GM18526 (cell line): ENCODE results near the gene WSB2.
A peak's percentile ranks its signal among the peaks of the same experiment; 100 is the strongest.

Source experiments
- POLR2A ChIP-seq: IDR thresholded peaks from 3 replicates; pipeline ENCODE4 v1.6.1; 2011; ENCODE audit not compliant: insufficient read length; ENCODE audit errors: extremely low read depth

WSB2 gene

GRCh38 chr12:118061011-118061872 is at the start of gene WSB2:
TSS of gene WSB2 (minus strand) at chr12:118061179. CDS start at chr12:118061048, 131 bp downstream.
- TF ChIP-seq POLR2A = peak; percentile 44

GRCh38 chr12:118109088-118109487 is 48.1 kb upstream of the WSB2 start:
- TF ChIP-seq POLR2A = no peak

GRCh38 chr12:118107694-118108093 is 46.7 kb upstream of the WSB2 start:
- no peak for TF ChIP-seq POLR2A

- TF ChIP-seq POLR2A = no peak
Observed at GRCh38 chr12:118107011-118107410, 46.0 kb upstream of the WSB2 start.

- no peak for TF ChIP-seq POLR2A
Observed at GRCh38 chr12:118103601-118104382, 42.8 kb upstream of the WSB2 start, which contains the start of gene VSIG10. TSS of gene VSIG10 (minus strand) at chr12:118104011. CDS start at chr12:118103671, 340 bp downstream.

GRCh38 chr12:118103201-118103600 is 42.2 kb upstream of the WSB2 start:
- TF ChIP-seq POLR2A = no peak

GRCh38 chr12:118102609-118103008 is 41.6 kb upstream of the WSB2 start:
- TF ChIP-seq POLR2A = no peak

- no peak for TF ChIP-seq POLR2A
Observed at GRCh38 chr12:118102070-118102469, 41.1 kb upstream of the WSB2 start.

GRCh38 chr12:118101051-118101450 is 40.1 kb upstream of the WSB2 start:
- no peak for TF ChIP-seq POLR2A

- no peak for TF ChIP-seq POLR2A
Observed at GRCh38 chr12:118098911-118099671, 38.1 kb upstream of the WSB2 start.

GRCh38 chr12:118098401-118098800 is 37.4 kb upstream of the WSB2 start:
- no peak for TF ChIP-seq POLR2A

GRCh38 chr12:118094039-118094438 is 33.1 kb upstream of the WSB2 start:
- no peak for TF ChIP-seq POLR2A

- TF ChIP-seq POLR2A = no peak
Observed at GRCh38 chr12:118089782-118090181, 28.8 kb upstream of the WSB2 start.

- TF ChIP-seq POLR2A = no peak
Observed at GRCh38 chr12:118082161-118082560, 21.2 kb upstream of the WSB2 start.

GRCh38 chr12:118073768-118074167 is 12.8 kb upstream of the WSB2 start:
- TF ChIP-seq POLR2A = no peak

GRCh38 chr12:118070650-118071049 is 9.7 kb upstream of the WSB2 start:
- no peak for TF ChIP-seq POLR2A

GRCh38 chr12:118068445-118068844 is 7.5 kb upstream of the WSB2 start:
- TF ChIP-seq POLR2A = no peak
